GM06990 (cell line): Measurements from ENCODE around the gene LTC4S.

Experiments used
- DNase-seq: peaks from one replicate; pipeline ENCODE4 v3.0.0-alpha.2; 2011; ENCODE audit not compliant: insufficient read length; ENCODE audit errors: extremely low read depth
- H3K27me3 ChIP-seq: replicated peaks from 2 replicates; pipeline ENCODE4 v1.6.0; 2011; ENCODE audit warnings: low read length; ENCODE audit not compliant: control insufficient read depth, insufficient read depth
- H3K36me3 ChIP-seq: 2 replicates; pipeline ENCODE4 v1.5.1; 2011; ENCODE audit warnings: low read length; ENCODE audit not compliant: control insufficient read depth, insufficient read depth
- H3K4me3 ChIP-seq: replicated peaks from 2 replicates; pipeline ENCODE4 v1.5.1; 2011; ENCODE audit warnings: low read depth, mild to moderate bottlenecking, control low read depth, low read length
- TF ChIP-seq, protein P1 (sequence below): IDR thresholded peaks from 2 replicates; pipeline ENCODE4 v1.5.1; 2011; ENCODE audit warnings: low read length, control low read depth, mild to moderate bottlenecking, inconsistent platforms; ENCODE audit not compliant: insufficient read depth, poor library complexity, severe bottlenecking

The LTC4S gene

DNA sequence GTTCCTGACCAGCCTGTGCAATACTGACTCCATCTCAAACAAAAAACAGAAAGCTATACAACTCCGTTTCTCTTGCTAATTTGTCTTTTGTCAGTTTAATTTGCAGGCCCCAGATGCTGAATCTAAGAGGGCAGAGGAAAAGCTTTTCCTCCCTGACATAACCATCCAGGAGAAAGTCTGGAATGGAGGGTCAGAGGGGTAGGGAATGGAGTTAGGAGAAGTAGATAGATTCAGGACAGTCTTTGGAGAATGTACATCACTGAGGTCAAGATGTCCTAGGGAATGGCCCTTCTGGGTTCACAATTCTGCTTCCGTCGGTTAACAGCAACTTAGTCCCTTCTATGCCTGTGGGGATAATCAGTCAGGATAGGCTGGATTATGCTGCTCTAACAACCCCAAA lies 20.3 kb downstream of the LTC4S start:
- no peaks in the 10 kb centered on the region for H3K27me3 ChIP-seq
- TF ChIP-seq, protein P1, sequence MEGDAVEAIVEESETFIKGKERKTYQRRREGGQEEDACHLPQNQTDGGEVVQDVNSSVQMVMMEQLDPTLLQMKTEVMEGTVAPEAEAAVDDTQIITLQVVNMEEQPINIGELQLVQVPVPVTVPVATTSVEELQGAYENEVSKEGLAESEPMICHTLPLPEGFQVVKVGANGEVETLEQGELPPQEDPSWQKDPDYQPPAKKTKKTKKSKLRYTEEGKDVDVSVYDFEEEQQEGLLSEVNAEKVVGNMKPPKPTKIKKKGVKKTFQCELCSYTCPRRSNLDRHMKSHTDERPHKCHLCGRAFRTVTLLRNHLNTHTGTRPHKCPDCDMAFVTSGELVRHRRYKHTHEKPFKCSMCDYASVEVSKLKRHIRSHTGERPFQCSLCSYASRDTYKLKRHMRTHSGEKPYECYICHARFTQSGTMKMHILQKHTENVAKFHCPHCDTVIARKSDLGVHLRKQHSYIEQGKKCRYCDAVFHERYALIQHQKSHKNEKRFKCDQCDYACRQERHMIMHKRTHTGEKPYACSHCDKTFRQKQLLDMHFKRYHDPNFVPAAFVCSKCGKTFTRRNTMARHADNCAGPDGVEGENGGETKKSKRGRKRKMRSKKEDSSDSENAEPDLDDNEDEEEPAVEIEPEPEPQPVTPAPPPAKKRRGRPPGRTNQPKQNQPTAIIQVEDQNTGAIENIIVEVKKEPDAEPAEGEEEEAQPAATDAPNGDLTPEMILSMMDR, result no peak
- no peak overlapping the region for H3K4me3 ChIP-seq
- no peak for DNase-seq
- no peaks in the 10 kb centered on the region; the same call in none of the 2 replicates for H3K36me3 ChIP-seq

GRCh38 chr5:179815491-179816249 lies 21.9 kb downstream of the LTC4S start:
- DNase-seq, result no peak
- no peaks in the 10 kb centered on the region for H3K27me3 ChIP-seq
- no peaks in the 10 kb centered on the region; the same call in none of the 2 replicates for H3K36me3 ChIP-seq
- no peak overlapping the region for H3K4me3 ChIP-seq
- TF ChIP-seq, protein P1, result no peak

- H3K4me3 ChIP-seq, result no peak overlapping the region; the same call in 1 of the 2 replicates
- TF ChIP-seq, protein P1, result no peak
- no peak for DNase-seq
- no peaks in the 10 kb centered on the region; the same call in none of the 2 replicates for H3K36me3 ChIP-seq
- no peaks in the 10 kb centered on the region for H3K27me3 ChIP-seq
Observed at GRCh38 chr5:179816401-179816795, 22.6 kb downstream of the LTC4S start.

GRCh38 chr5:179816796-179817469 lies 23.1 kb downstream of the LTC4S start:
- DNase-seq, result no peak
- Histone ChIP-seq H3K27me3 (no peaks in the 10 kb centered on the region), H3K4me3 (no peak overlapping the region; the same call in 1 of the 2 replicates), H3K36me3 (no peaks in the 10 kb centered on the region; the same call in none of the 2 replicates)
- TF ChIP-seq, protein P1, result no peak

DNA sequence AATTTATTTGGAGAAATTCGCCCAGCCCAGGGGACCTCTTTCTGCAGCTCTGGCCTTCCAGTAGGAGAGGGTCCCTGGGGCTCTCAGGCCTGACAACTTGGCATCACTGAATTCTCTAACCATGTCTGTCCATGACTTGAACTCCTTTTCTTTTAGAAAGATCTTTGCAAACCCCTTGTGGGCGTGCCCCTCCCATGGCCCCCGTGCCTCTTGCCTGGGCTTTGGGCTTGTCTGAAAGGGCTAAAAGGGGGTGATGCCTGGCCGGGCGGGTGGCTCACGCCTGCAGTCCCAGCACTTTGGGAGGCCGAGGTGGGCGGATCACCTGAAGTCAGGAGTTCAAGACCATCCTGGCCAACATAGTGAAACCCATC lies 23.7 kb downstream of the LTC4S start:
- TF ChIP-seq, protein P1, result no peak

More for the DNA sequence above, 23.7 kb downstream of the LTC4S start:
- Histone ChIP-seq H3K4me3 (no peak overlapping the region), H3K27me3 (no peaks in the 10 kb centered on the region), H3K36me3 (no peaks in the 10 kb centered on the region; the same call in 1 of the 2 replicates)
- no peak for DNase-seq
